ENCODE data around the gene TAF3.

The TAF3 gene

GRCh38 chr10:8049045-8049864, 230.9 kb downstream of the TAF3 start:
- peak; percentile 60 for DNase-seq

GRCh38 chr10:8049865-8050555, 231.7 kb downstream of the TAF3 start:
- DNase-seq, result peak; percentile 85

- no peak for DNase-seq
Measured at GRCh38 chr10:8050556-8051108, 232.3 kb downstream of the TAF3 start.

GRCh38 chr10:8051109-8051821, 233.0 kb downstream of the TAF3 start:
- DNase-seq, result peak; percentile 77

- no peak for DNase-seq
Measured at GRCh38 chr10:8051851-8052257, 233.5 kb downstream of the TAF3 start.

- peak; percentile 85 for DNase-seq
Measured at GRCh38 chr10:8052341-8052955, 234.1 kb downstream of the TAF3 start.

- no peak for DNase-seq
Measured at GRCh38 chr10:8052956-8053445, 234.7 kb downstream of the TAF3 start.

- peak; percentile 94 for DNase-seq
Measured at GRCh38 chr10:8053446-8054243, 235.3 kb downstream of the TAF3 start.

GRCh38 chr10:8054244-8054493, 235.9 kb downstream of the TAF3 start:
- DNase-seq, result no peak

- DNase-seq, result peak; percentile 84
Measured at GRCh38 chr10:8054494-8055407, 236.4 kb downstream of the TAF3 start, which contains the start of gene GATA3. GATA3 (plus strand) TSS chr10:8054688; CDS start chr10:8055656, 968 bp downstream.

GRCh38 chr10:8055420-8056349, 237.4 kb downstream of the TAF3 start:
- DNase-seq, result peak; percentile 63

- no peak for DNase-seq
Measured at GRCh38 chr10:8056378-8056777, 238.1 kb downstream of the TAF3 start.

- DNase-seq, result peak; percentile 66
Measured at GRCh38 chr10:8056871-8057331, 238.6 kb downstream of the TAF3 start.

- DNase-seq, result peak; percentile 44
Measured at GRCh38 chr10:8057636-8058273, 239.4 kb downstream of the TAF3 start.

- DNase-seq, result no peak
Measured at GRCh38 chr10:8058274-8059111, 240.2 kb downstream of the TAF3 start.

GRCh38 chr10:8059191-8059936, 241.1 kb downstream of the TAF3 start:
- no peak for DNase-seq

- peak; percentile 82 for DNase-seq
Measured at GRCh38 chr10:8060010-8060703, 241.9 kb downstream of the TAF3 start.
